ENCODE results near the gene EGF. TPM values are rescaled to one million over a fixed set of nuclear protein-coding genes. Genes with fewer than 3 reads are reported as not detected.
"Not testable (repeated sequence)": the region's sequence is repeated elsewhere in the genome, so short reads cannot be mapped to it uniquely, and the experiment has no call there.

The EGF gene
- total and polyA plus RNA-seq, 4 donors = 0.72 to 2.1 (median 1.8) TPM

DNA sequence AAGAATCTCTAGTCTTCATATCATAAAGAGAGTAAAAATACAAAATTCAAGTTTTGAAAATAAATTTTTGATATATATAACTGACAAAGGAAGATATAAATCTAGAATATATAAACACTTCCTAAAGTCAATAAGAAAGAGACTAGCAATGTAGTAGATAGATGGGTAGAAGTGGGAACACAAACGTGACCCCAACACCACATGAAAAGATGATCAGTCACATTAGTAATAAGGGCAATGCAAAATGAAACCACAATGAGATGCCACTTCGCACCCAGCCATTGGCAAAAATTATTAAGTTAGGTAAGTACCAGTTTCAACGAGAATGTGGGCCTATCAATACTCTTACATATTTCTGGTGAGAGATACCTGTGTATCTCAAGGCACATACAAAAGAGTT, 106.5 kb downstream of the EGF start:
- DNase-seq (ENCODE audit: low read depth in 4 of 6, low spot score in 6 of 6) = no peak
- Histone ChIP-seq H3K4me3 (ENCODE audit: low read depth, low read length) (no peak overlapping the region), H3K36me3 (ENCODE audit: control insufficient read depth, insufficient read depth, low read length) (no peaks in the 10 kb centered on the region), H3K4me1 (ENCODE audit: control insufficient read depth, insufficient read depth, low read length) (no peaks in the 10 kb centered on the region), H3K27me3 (ENCODE audit: control insufficient read depth, insufficient read depth, low read length) (no peaks in the 10 kb centered on the region), H3K9me3 (ENCODE audit: control insufficient read depth, insufficient read depth, low read length) (no peaks in the 10 kb centered on the region), H3K27ac (ENCODE audit: low read depth, low read length) (no peak overlapping the region)
- no CpG with 5 or more reads among the region's 3 CpGs for WGBS (ENCODE audit: insufficient coverage)

DNA sequence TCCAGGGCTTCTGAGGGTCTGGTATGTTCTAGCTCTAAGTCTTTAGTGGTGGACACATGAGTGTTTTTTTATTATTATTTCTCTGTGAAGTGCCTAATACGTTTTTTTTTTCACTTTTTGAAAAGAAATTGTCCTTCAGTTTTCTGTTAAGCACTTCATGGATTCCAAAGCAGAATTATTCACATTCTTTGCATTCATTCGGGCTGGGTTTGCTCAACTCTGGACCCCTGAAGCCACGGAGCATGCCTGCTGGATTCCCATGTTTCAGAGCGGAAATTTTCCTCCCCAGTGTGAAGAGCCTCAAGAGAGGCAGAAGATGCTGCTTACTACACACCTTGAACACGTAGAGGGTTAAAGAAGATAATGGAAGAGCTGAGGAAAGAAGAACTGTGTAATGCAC, 107.5 kb downstream of the EGF start:
- H3K9me3 ChIP-seq (ENCODE audit: control insufficient read depth, insufficient read depth, low read length) = no peaks in the 10 kb centered on the region
- no peaks in the 10 kb centered on the region for H3K27me3 ChIP-seq (ENCODE audit: control insufficient read depth, insufficient read depth, low read length)
- no peak overlapping the region for H3K4me3 ChIP-seq (ENCODE audit: low read depth, low read length)
- H3K4me1 ChIP-seq (ENCODE audit: control insufficient read depth, insufficient read depth, low read length) = no peaks in the 10 kb centered on the region
- H3K27ac ChIP-seq (ENCODE audit: low read depth, low read length) = no peak overlapping the region
- no peaks in the 10 kb centered on the region for H3K36me3 ChIP-seq (ENCODE audit: control insufficient read depth, insufficient read depth, low read length)
- no peak for DNase-seq (ENCODE audit: low read depth in 4 of 6, low spot score in 6 of 6)
- 100% methylated on average over 1 of the region's 5 CpGs for WGBS (ENCODE audit: insufficient coverage)

DNA sequence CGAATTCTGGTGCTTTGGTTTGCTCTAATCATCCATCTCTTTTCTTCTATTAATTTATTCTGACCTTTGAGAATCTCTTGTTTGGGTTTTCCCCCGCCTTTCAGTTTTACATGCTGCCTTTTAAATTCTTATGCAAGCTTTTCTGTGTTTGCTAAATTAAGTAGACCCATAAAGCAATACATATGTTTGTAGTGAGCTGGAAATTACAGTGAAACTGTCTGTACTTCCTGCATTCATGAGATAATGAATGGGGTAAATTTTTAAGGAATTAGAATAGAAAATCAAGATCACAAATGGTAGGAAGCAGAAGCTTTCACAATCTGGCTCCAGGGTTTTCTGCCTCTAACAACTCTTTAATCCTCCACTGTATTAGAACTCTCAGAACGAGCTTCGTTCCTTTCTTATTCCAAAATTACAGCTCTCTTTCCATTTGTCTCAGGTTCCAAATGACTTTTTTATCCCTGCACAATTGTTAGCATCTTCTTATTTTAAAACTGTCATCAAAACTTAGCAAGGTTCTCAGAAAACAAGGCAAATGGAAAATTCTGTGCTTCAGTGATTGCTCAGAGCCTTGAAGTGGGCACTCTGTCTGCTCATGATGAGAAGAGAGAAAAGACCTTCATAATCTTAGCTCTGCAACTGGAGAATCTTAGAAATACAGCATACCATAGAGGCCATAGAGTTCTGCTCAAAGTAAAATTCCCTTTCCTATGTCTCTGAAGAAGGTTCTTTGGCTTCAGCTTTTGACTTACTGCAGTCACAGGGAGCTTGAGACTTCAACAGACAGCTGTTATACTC, 108.2 kb downstream of the EGF start:
- Histone ChIP-seq H3K9me3 (ENCODE audit: control insufficient read depth, insufficient read depth, low read length) (no peaks in the 10 kb centered on the region), H3K4me3 (ENCODE audit: low read depth, low read length) (no peak overlapping the region), H3K27ac (ENCODE audit: low read depth, low read length) (no peak overlapping the region), H3K4me1 (ENCODE audit: control insufficient read depth, insufficient read depth, low read length) (no peaks in the 10 kb centered on the region), H3K27me3 (ENCODE audit: control insufficient read depth, insufficient read depth, low read length) (no peaks in the 10 kb centered on the region), H3K36me3 (ENCODE audit: control insufficient read depth, insufficient read depth, low read length) (no peaks in the 10 kb centered on the region)
- no peak for DNase-seq (ENCODE audit: low read depth in 4 of 6, low spot score in 6 of 6)
- WGBS (ENCODE audit: insufficient coverage) = 70% methylated on average over 2 of the region's 4 CpGs

DNA sequence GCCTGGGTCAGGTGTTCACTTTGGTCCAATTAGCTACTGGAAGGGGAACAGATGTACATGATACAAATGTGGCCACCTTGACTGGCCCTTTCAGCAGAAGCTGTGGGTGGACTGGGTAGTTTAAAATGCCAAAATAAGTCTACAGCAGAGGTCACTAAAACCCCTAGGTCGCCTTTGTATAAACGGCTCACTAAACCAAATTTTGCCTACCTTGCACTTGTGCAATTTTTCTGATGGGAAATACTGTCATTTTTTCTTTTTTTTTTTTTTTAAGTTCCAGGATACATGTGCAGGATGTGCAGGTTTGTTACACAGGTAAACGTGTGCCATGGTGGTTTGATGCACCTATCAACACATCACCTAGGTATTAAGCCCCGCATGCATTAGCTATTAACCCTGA, 109.8 kb downstream of the EGF start:
- H3K4me1 ChIP-seq (ENCODE audit: control insufficient read depth, insufficient read depth, low read length) = no peaks in the 10 kb centered on the region
- H3K27me3 ChIP-seq (ENCODE audit: control insufficient read depth, insufficient read depth, low read length) = no peaks in the 10 kb centered on the region
- no peak overlapping the region for H3K4me3 ChIP-seq (ENCODE audit: low read depth, low read length)
- H3K36me3 ChIP-seq (ENCODE audit: control insufficient read depth, insufficient read depth, low read length) = no peaks in the 10 kb centered on the region
- H3K27ac ChIP-seq (ENCODE audit: low read depth, low read length) = no peak overlapping the region
- WGBS (ENCODE audit: insufficient coverage) = 100% methylated on average over 2 of the region's 4 CpGs
- DNase-seq (ENCODE audit: low read depth in 4 of 6, low spot score in 6 of 6) = no peak
- no peaks in the 10 kb centered on the region for H3K9me3 ChIP-seq (ENCODE audit: control insufficient read depth, insufficient read depth, low read length)

DNA sequence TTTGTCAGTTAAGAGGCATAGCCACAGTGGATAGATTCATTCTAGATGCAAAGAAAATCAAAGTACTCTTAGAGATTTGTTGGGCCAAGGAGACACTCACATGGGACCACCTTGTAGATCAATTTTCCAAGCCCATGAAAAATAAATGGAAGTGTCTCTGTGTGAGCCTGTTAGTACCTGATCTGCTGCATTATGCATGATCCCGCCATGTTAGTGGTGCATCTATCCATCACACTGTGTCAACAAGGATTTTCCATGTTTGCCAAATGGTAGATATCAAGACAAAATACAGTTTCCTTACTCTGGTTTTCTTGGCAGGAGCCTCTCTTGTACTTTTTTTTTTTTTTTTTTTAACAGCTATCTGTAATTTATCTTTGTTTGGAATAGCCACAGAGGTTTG, 112.4 kb downstream of the EGF start:
- Histone ChIP-seq H3K9me3 (ENCODE audit: control insufficient read depth, insufficient read depth, low read length) (no peaks in the 10 kb centered on the region), H3K36me3 (ENCODE audit: control insufficient read depth, insufficient read depth, low read length) (no peaks in the 10 kb centered on the region), H3K27ac (ENCODE audit: low read depth, low read length) (no peak overlapping the region), H3K4me1 (ENCODE audit: control insufficient read depth, insufficient read depth, low read length) (no peaks in the 10 kb centered on the region), H3K27me3 (ENCODE audit: control insufficient read depth, insufficient read depth, low read length) (no peaks in the 10 kb centered on the region), H3K4me3 (ENCODE audit: low read depth, low read length) (no peak overlapping the region)
- no peak for DNase-seq (ENCODE audit: low read depth in 4 of 6, low spot score in 6 of 6)
- no CpG with 5 or more reads among the region's 1 CpG for WGBS (ENCODE audit: insufficient coverage)

DNA sequence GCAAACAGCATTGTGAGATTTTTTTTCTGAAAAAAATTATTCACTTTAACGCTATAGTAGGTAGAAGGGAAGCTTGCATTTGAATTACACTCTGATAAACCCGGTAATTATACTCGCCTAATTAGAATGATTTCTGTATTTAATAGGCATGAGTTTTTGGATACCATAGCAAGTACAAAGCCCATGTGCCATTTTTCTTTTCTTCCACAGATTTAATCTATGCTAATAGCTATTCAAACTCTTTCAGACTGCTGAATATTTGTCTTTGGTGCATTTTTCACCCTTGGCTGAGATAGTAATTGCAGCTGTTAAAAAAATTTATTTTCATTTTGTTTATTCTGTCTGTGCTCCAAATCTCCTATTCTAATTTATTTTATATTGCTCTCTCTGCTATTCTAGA, 113.0 kb downstream of the EGF start:
- Histone ChIP-seq H3K36me3 (ENCODE audit: control insufficient read depth, insufficient read depth, low read length) (no peaks in the 10 kb centered on the region), H3K27ac (ENCODE audit: low read depth, low read length) (no peak overlapping the region), H3K27me3 (ENCODE audit: control insufficient read depth, insufficient read depth, low read length) (no peaks in the 10 kb centered on the region), H3K9me3 (ENCODE audit: control insufficient read depth, insufficient read depth, low read length) (no peaks in the 10 kb centered on the region), H3K4me1 (ENCODE audit: control insufficient read depth, insufficient read depth, low read length) (no peaks in the 10 kb centered on the region), H3K4me3 (ENCODE audit: low read depth, low read length) (no peak overlapping the region)
- no CpG with 5 or more reads among the region's 3 CpGs for WGBS (ENCODE audit: insufficient coverage)
- DNase-seq (ENCODE audit: low read depth in 4 of 6, low spot score in 6 of 6) = peak in 2 of 6 donors; percentile 29 to 56

DNA sequence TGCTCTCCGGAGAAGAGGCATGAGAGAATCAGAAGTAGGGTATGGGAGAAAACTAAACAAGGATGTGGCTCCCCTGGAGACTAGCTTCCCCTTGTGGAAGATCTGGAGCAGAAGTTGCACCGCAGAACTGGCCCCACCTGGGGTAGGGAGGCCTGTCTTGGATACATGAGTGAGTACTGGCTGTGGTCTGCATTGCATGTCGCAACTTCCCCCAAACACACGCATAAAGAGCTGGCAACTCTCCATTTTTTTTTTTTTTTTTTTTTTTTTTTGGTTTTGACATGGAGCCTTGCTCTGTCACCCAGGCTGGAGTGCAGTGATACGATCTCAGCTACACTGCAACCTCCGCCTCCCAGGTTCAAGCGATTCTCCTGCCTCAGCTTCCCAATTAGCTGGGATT, 119.9 kb downstream of the EGF start:
- no peak for DNase-seq (ENCODE audit: low read depth in 4 of 6, low spot score in 6 of 6)
- H3K27ac ChIP-seq (ENCODE audit: low read depth, low read length) = no peak overlapping the region
- no CpG with 5 or more reads among the region's 7 CpGs for WGBS (ENCODE audit: insufficient coverage)
- no peaks in the 10 kb centered on the region for H3K4me1 ChIP-seq (ENCODE audit: control insufficient read depth, insufficient read depth, low read length)
- H3K36me3 ChIP-seq (ENCODE audit: control insufficient read depth, insufficient read depth, low read length) = no peaks in the 10 kb centered on the region
- H3K9me3 ChIP-seq (ENCODE audit: control insufficient read depth, insufficient read depth, low read length) = no peaks in the 10 kb centered on the region
- H3K27me3 ChIP-seq (ENCODE audit: control insufficient read depth, insufficient read depth, low read length) = no peaks in the 10 kb centered on the region
- no peak overlapping the region for H3K4me3 ChIP-seq (ENCODE audit: low read depth, low read length)

DNA sequence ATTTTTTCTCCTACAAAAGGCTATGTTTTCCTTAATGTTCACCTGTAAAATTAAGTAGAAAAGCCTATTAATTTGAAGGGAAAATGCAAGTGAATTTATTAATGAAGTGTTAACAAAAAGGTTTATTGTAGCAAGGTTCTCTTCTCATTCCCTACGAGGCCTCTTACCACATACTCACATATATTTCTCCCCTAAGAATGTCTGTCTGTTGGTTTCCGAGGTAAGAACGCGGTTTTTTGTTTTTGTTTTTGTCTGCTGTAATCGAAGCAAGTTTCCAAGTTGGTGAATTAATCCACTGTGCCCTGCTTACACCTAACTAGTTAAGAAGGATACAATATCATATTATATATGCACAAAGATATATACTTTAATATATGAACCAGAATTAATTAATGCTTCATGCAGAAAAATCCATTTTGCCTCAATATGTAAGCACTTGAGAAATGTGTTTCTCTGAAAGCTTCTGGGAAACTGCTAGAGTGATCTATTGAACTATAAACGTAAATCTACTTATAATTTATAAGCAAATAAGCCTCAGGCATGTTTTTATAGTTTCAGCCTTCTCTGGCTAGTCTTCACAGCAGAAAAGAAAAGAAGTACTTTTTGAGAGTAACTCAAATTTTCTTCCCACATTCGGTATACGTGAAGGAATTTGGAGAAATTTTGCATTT, 120.8 kb downstream of the EGF start:
- Histone ChIP-seq H3K27me3 (ENCODE audit: control insufficient read depth, insufficient read depth, low read length) (no peaks in the 10 kb centered on the region), H3K36me3 (ENCODE audit: control insufficient read depth, insufficient read depth, low read length) (no peaks in the 10 kb centered on the region), H3K9me3 (ENCODE audit: control insufficient read depth, insufficient read depth, low read length) (no peaks in the 10 kb centered on the region), H3K27ac (ENCODE audit: low read depth, low read length) (no peak overlapping the region), H3K4me1 (ENCODE audit: control insufficient read depth, insufficient read depth, low read length) (no peaks in the 10 kb centered on the region), H3K4me3 (ENCODE audit: low read depth, low read length) (no peak overlapping the region)
- WGBS (ENCODE audit: insufficient coverage) = no CpG with 5 or more reads among the region's 8 CpGs
- DNase-seq (ENCODE audit: low read depth in 4 of 6, low spot score in 6 of 6) = no peak

DNA sequence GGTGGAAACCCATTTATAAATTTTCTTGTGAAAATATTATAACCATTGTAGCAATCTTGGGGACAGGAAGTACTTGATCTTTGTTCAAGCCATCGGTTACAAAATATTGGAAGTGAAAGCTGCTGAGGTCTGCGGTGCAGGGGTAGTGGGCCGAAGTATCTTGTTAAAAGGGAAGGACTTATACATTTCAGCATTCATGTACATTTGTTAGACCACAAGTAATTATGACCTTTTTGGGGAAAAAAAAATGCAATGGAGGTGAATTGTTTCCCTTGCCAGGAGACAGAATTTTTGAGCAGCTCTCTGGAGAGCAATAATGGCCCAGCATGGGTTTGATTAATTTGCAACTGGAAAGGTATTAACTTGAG, 121.3 kb downstream of the EGF start:
- WGBS (ENCODE audit: insufficient coverage) = no CpG with 5 or more reads among the region's 3 CpGs
- Histone ChIP-seq H3K9me3 (ENCODE audit: control insufficient read depth, insufficient read depth, low read length) (no peaks in the 10 kb centered on the region), H3K27ac (ENCODE audit: low read depth, low read length) (no peak overlapping the region), H3K27me3 (ENCODE audit: control insufficient read depth, insufficient read depth, low read length) (no peaks in the 10 kb centered on the region), H3K4me1 (ENCODE audit: control insufficient read depth, insufficient read depth, low read length) (no peaks in the 10 kb centered on the region), H3K36me3 (ENCODE audit: control insufficient read depth, insufficient read depth, low read length) (no peaks in the 10 kb centered on the region), H3K4me3 (ENCODE audit: low read depth, low read length) (no peak overlapping the region)
- no peak for DNase-seq (ENCODE audit: low read depth in 4 of 6, low spot score in 6 of 6)

DNA sequence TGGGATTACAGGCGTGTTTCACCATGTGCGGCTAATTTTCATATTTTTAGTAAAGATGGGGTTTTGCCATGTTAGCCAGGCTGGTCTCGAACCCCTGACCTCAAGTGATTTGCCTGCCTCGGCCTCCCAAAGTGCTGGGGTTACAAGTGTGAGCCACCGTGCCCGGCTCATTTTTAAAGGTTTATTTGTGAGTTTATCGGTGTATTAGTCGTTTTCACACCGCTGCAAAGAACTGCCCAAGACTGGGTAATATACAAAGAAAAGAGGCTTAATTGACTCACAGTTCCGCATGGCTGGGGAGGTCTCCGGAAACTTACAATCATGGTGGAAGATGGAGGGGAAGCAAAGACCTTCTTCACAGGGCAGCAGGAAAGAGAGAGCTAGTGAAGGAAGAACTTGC, 126.5 kb downstream of the EGF start:
- not testable (repeated sequence) for H3K4me1 ChIP-seq (ENCODE audit: control insufficient read depth, insufficient read depth, low read length); DNase-seq (ENCODE audit: low read depth in 4 of 6, low spot score in 6 of 6); H3K4me3 ChIP-seq (ENCODE audit: low read depth, low read length); H3K9me3 ChIP-seq (ENCODE audit: control insufficient read depth, insufficient read depth, low read length); H3K27ac ChIP-seq (ENCODE audit: low read depth, low read length); H3K36me3 ChIP-seq (ENCODE audit: control insufficient read depth, insufficient read depth, low read length); H3K27me3 ChIP-seq (ENCODE audit: control insufficient read depth, insufficient read depth, low read length)
- 93% methylated on average over 6 of the region's 11 CpGs for WGBS (ENCODE audit: insufficient coverage)
